Measurements from ENCODE around the gene ZKSCAN5. TPM values are rescaled to one million over a fixed set of nuclear protein-coding genes. Genes with fewer than 3 reads are reported as not detected.

Gene ZKSCAN5
- total and polyA plus RNA-seq, 2 donors (not counting 3 experiments of a cell fraction or from before 2014, with no cell fraction given): 4.3 to 9.7 TPM

GRCh38 chr7:99461221-99461620 lies 43.2 kb upstream of the ZKSCAN5 start:
- POLR2A ChIA-PET: no interaction called here
- H3K27me3 ChIP-seq (ENCODE audit: control insufficient read depth in 2 of 2, insufficient read depth in 2 of 2, low read length in 2 of 2): no peaks in the 10 kb centered on the region
- H3K4me1 ChIP-seq (ENCODE audit: control insufficient read depth, extremely low read depth, insufficient read depth, low read length): peaks cover 9% of the 10 kb centered on the region
- CTCF ChIA-PET: interaction anchor here (1.1 to 2.3 kb wide), 2 partner anchors 15 to 155 kb away, joined by 4 to 8 read pairs; partner anchors contain the start of gene ZSCAN25
- H3K9me1 ChIP-seq (replicated peaks; ENCODE audit: control insufficient read depth, extremely low read depth, insufficient read depth, low read length): no peaks in the 10 kb centered on the region
- BruUV-seq (replicated peaks): no TSS peak
- H2AFZ ChIP-seq (ENCODE audit: low read depth, low read length): no peak overlapping the region
- peaks cover 3 to 30% of the 10 kb centered on the region in 2 experiments for H3K36me3 ChIP-seq (ENCODE audit: control insufficient read depth in 2 of 2, extremely low read depth in 1 of 2, insufficient read depth in 2 of 2, low read length in 2 of 2)
- no peak overlapping the region for H3K4me3 ChIP-seq (replicated peaks in 1 of 3; ENCODE audit: insufficient read depth in 1 of 3, low read depth in 1 of 3, low read length in 3 of 3)
- no peak overlapping the region for H3K9ac ChIP-seq (replicated peaks; ENCODE audit: extremely low read depth, insufficient read depth, low read length)
- dilution Hi-C loops (cut with MboI; ENCODE audit: extremely low pct_ligation_motif_present, low sequenced_read_pairs): no loop called here
- peaks cover 75% of the 10 kb centered on the region for H3K79me2 ChIP-seq (ENCODE audit: control insufficient read depth, insufficient read depth, low read length)
- FAIRE-seq (no peak), DNase-seq (ENCODE audit: low read depth, low spot score) (no peak)
- H3K9me3 ChIP-seq (replicated peaks; ENCODE audit: control insufficient read depth, insufficient read depth, low read length): no peaks in the 10 kb centered on the region
- intact Hi-C loops (cut with micrococcal nuclease): no loop called here
- TF ChIP-seq CTCF (IDR thresholded peaks at IDR 0.05; ENCODE audit: extremely low read depth in 1 of 2, insufficient read depth in 1 of 2, low read depth in 1 of 2, low read length in 2 of 2): no peak
- TF ChIP-seq JUN (IDR thresholded peaks at IDR 0.05; ENCODE audit: borderline replicate concordance, insufficient read depth, insufficient read length, low read depth): no peak
- no peak for TF ChIP-seq MYC (IDR thresholded peaks at IDR 0.05; ENCODE audit: low read depth, low read length)
- TF ChIP-seq GATA2 (IDR thresholded peaks at IDR 0.05; ENCODE audit: insufficient read depth, insufficient read length, low read depth, low read length): no peak
- TF ChIP-seq EZH2 (IDR thresholded peaks at IDR 0.05; ENCODE audit: borderline replicate concordance, low read depth, low read length, severe bottlenecking): no peak
- TF ChIP-seq, protein P1, sequence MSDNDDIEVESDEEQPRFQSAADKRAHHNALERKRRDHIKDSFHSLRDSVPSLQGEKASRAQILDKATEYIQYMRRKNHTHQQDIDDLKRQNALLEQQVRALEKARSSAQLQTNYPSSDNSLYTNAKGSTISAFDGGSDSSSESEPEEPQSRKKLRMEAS (IDR thresholded peaks at IDR 0.05; ENCODE audit: insufficient read depth, insufficient read length): no peak
- no peak for TF ChIP-seq FOS (IDR thresholded peaks at IDR 0.05; ENCODE audit: borderline replicate concordance, insufficient read depth, low read length)
- no peak for TF ChIP-seq POLR2A (IDR thresholded peaks at IDR 0.05; ENCODE audit: low read depth, low read length)
- TF ChIP-seq POLR2AphosphoS5 (IDR thresholded peaks at IDR 0.05; ENCODE audit: insufficient read depth, low read depth, low read length): no peak
- H3K4me2 ChIP-seq (ENCODE audit: insufficient read depth, low read length): no peak overlapping the region
- no peaks in the 10 kb centered on the region for H4K20me1 ChIP-seq (replicated peaks; ENCODE audit: control insufficient read depth, extremely low read depth, insufficient read depth, low read length)
- no peak overlapping the region for H3K27ac ChIP-seq (ENCODE audit: insufficient read depth, low read depth, low read length)

All from endothelial cell of umbilical vein (primary cell).